ENCODE results near the gene PRDM16. TPM values are rescaled to one million over a fixed set of nuclear protein-coding genes. Genes with fewer than 3 reads are reported as not detected.

The PRDM16 gene
- total RNA-seq, 1 donor from 2014 or later, result 18.3 TPM

GRCh38 chr1:3206696-3207095 is 137.7 kb downstream of the PRDM16 start:
- peaks cover 2% of the 10 kb centered on the region for H3K27me3 Mint-ChIP-seq (ENCODE audit: low read depth)
- no peak overlapping the region for H3K27ac Mint-ChIP-seq (ENCODE audit: unreplicated experiment)
- no peaks in the 10 kb centered on the region for H3K9me3 Mint-ChIP-seq (ENCODE audit: low read depth)
- H3K36me3 Mint-ChIP-seq (ENCODE audit: low read depth), result peaks cover 2% of the 10 kb centered on the region
- H3K4me3 Mint-ChIP-seq (ENCODE audit: unreplicated experiment), result no peak overlapping the region
- no peak for TF ChIP-seq CTCF (IDR thresholded peaks at IDR 0.05)
- no peak for DNase-seq (ENCODE audit: low spot score)
- peaks cover 10% of the 10 kb centered on the region for H3K4me1 Mint-ChIP-seq (ENCODE audit: low read depth)

- no peak overlapping the region for H3K4me3 Mint-ChIP-seq (ENCODE audit: unreplicated experiment)
- peaks cover 10% of the 10 kb centered on the region for H3K4me1 Mint-ChIP-seq (ENCODE audit: low read depth)
- DNase-seq (ENCODE audit: low spot score), result no peak
- peaks cover 2% of the 10 kb centered on the region for H3K36me3 Mint-ChIP-seq (ENCODE audit: low read depth)
- no peak for TF ChIP-seq CTCF (IDR thresholded peaks at IDR 0.05)
- H3K9me3 Mint-ChIP-seq (ENCODE audit: low read depth), result no peaks in the 10 kb centered on the region
- no peak overlapping the region for H3K27ac Mint-ChIP-seq (ENCODE audit: unreplicated experiment)
- H3K27me3 Mint-ChIP-seq (ENCODE audit: low read depth), result peaks cover 2% of the 10 kb centered on the region
Measured at GRCh38 chr1:3207217-3207848, 138.3 kb downstream of the PRDM16 start.

GRCh38 chr1:3208819-3209200 is 139.8 kb downstream of the PRDM16 start:
- no peaks in the 10 kb centered on the region for H3K9me3 Mint-ChIP-seq (ENCODE audit: low read depth)
- no peak overlapping the region for H3K4me3 Mint-ChIP-seq (ENCODE audit: unreplicated experiment)
- H3K27ac Mint-ChIP-seq (ENCODE audit: unreplicated experiment), result no peak overlapping the region
- H3K36me3 Mint-ChIP-seq (ENCODE audit: low read depth), result peaks cover 2% of the 10 kb centered on the region
- DNase-seq (ENCODE audit: low spot score), result no peak
- H3K4me1 Mint-ChIP-seq (ENCODE audit: low read depth), result peaks cover 10% of the 10 kb centered on the region
- peaks cover 2% of the 10 kb centered on the region for H3K27me3 Mint-ChIP-seq (ENCODE audit: low read depth)
- TF ChIP-seq CTCF (IDR thresholded peaks at IDR 0.05), result no peak

- DNase-seq (ENCODE audit: low spot score), result no peak
- H3K9me3 Mint-ChIP-seq (ENCODE audit: low read depth), result no peaks in the 10 kb centered on the region
- no peak overlapping the region for H3K27ac Mint-ChIP-seq (ENCODE audit: unreplicated experiment)
- H3K36me3 Mint-ChIP-seq (ENCODE audit: low read depth), result peaks cover 2% of the 10 kb centered on the region
- TF ChIP-seq CTCF (IDR thresholded peaks at IDR 0.05), result no peak
- H3K4me1 Mint-ChIP-seq (ENCODE audit: low read depth), result peaks cover 6% of the 10 kb centered on the region
- peaks cover 2% of the 10 kb centered on the region for H3K27me3 Mint-ChIP-seq (ENCODE audit: low read depth)
- H3K4me3 Mint-ChIP-seq (ENCODE audit: unreplicated experiment), result no peak overlapping the region
Measured at GRCh38 chr1:3209201-3209600, 140.2 kb downstream of the PRDM16 start.

GRCh38 chr1:3211582-3212375 is 142.8 kb downstream of the PRDM16 start:
- Mint-ChIP-seq H3K27me3 (ENCODE audit: low read depth) (peaks cover 2% of the 10 kb centered on the region), H3K9me3 (ENCODE audit: low read depth) (no peaks in the 10 kb centered on the region), H3K4me1 (ENCODE audit: low read depth) (no peaks in the 10 kb centered on the region), H3K36me3 (ENCODE audit: low read depth) (peaks cover 2% of the 10 kb centered on the region), H3K27ac (ENCODE audit: unreplicated experiment) (no peak overlapping the region), H3K4me3 (ENCODE audit: unreplicated experiment) (no peak overlapping the region)
- TF ChIP-seq CTCF (IDR thresholded peaks at IDR 0.05), result no peak
- DNase-seq (ENCODE audit: low spot score), result no peak
